ENCODE data around the gene MPDZ. TPM values are rescaled to one million over a fixed set of nuclear protein-coding genes. Genes with fewer than 3 reads are reported as not detected.

MPDZ gene
- total RNA-seq, 1 donor from 2014 or later: 38.8 TPM

DNA sequence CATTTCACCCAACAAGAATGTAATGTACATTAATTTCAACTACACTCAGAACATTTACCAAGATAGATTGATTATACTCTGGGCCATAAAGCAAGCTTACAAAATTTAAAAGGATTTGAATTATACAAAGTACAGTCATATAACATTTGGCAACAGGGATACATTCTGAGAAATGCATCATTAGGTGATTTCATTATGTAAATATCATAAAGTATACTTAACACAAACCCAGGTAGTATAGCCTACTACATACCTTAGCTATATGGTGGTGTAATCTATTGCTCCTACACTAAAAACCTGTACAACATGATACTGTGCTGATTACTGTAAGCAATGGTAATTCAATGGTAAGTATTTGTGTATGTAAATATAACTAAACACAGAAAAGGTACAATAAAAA, 202.9 kb downstream of the MPDZ start:
- Histone ChIP-seq H3K4me3 (no peak overlapping the region), H3K36me3 (no peaks in the 10 kb centered on the region), H3K27ac (no peak overlapping the region), H3K27me3 (no peaks in the 10 kb centered on the region), H3K4me1 (no peaks in the 10 kb centered on the region), H3K9me3 (no peaks in the 10 kb centered on the region)
- intact Hi-C loops (cut with DNase I): no loop called here
- TF ChIP-seq POLR2A (IDR thresholded peaks at IDR 0.05): no peak
- no peak for TF ChIP-seq CTCF (IDR thresholded peaks at IDR 0.05)
- no peak for TF ChIP-seq POLR2AphosphoS5 (IDR thresholded peaks at IDR 0.05; ENCODE audit: insufficient read depth in 1 of 2, low read depth in 1 of 2)
- DNase-seq (ENCODE audit: extremely low spot score in 2 of 2): no peak

- TF ChIP-seq CTCF (IDR thresholded peaks at IDR 0.05) (no peak), POLR2A (IDR thresholded peaks at IDR 0.05) (no peak), POLR2AphosphoS5 (IDR thresholded peaks at IDR 0.05; ENCODE audit: insufficient read depth in 1 of 2, low read depth in 1 of 2) (no peak)
- H3K4me3 ChIP-seq: no peak overlapping the region
- no peaks in the 10 kb centered on the region for H3K4me1 ChIP-seq
- H3K27me3 ChIP-seq: no peaks in the 10 kb centered on the region
- no peak for DNase-seq (ENCODE audit: extremely low spot score in 2 of 2)
- H3K36me3 ChIP-seq: no peaks in the 10 kb centered on the region
- H3K9me3 ChIP-seq: no peaks in the 10 kb centered on the region
- intact Hi-C loops (cut with DNase I): no loop called here
- H3K27ac ChIP-seq: no peak overlapping the region
These were observed 207.6 kb downstream of the MPDZ start for GRCh38 chr9:13071921-13072320.

GRCh38 chr9:13070612-13071595, 208.6 kb downstream of the MPDZ start:
- no peaks in the 10 kb centered on the region for H3K9me3 ChIP-seq
- H3K36me3 ChIP-seq: no peaks in the 10 kb centered on the region
- H3K27ac ChIP-seq: no peak overlapping the region
- H3K27me3 ChIP-seq: no peaks in the 10 kb centered on the region
- intact Hi-C loops (cut with DNase I): no loop called here
- H3K4me1 ChIP-seq: no peaks in the 10 kb centered on the region
- no peak for TF ChIP-seq CTCF (IDR thresholded peaks at IDR 0.05)
- no peak for TF ChIP-seq POLR2AphosphoS5 (IDR thresholded peaks at IDR 0.05; ENCODE audit: insufficient read depth in 1 of 2, low read depth in 1 of 2)
- TF ChIP-seq POLR2A (IDR thresholded peaks at IDR 0.05): no peak
- no peak for DNase-seq (ENCODE audit: extremely low spot score in 2 of 2)
- no peak overlapping the region for H3K4me3 ChIP-seq

- H3K27me3 ChIP-seq: no peaks in the 10 kb centered on the region
- H3K36me3 ChIP-seq: no peaks in the 10 kb centered on the region
- H3K4me3 ChIP-seq: no peak overlapping the region
- intact Hi-C loops (cut with DNase I): no loop called here
- H3K27ac ChIP-seq: no peak overlapping the region
- H3K4me1 ChIP-seq: no peaks in the 10 kb centered on the region
- no peaks in the 10 kb centered on the region for H3K9me3 ChIP-seq
- TF ChIP-seq POLR2A (IDR thresholded peaks at IDR 0.05) (no peak), CTCF (IDR thresholded peaks at IDR 0.05) (no peak), POLR2AphosphoS5 (IDR thresholded peaks at IDR 0.05; ENCODE audit: insufficient read depth in 1 of 2, low read depth in 1 of 2) (no peak)
- no peak for DNase-seq (ENCODE audit: extremely low spot score in 2 of 2)
These were observed 210.0 kb downstream of the MPDZ start for GRCh38 chr9:13069498-13069897.

- TF ChIP-seq CTCF (IDR thresholded peaks at IDR 0.05) (no peak), POLR2A (IDR thresholded peaks at IDR 0.05) (no peak), POLR2AphosphoS5 (IDR thresholded peaks at IDR 0.05; ENCODE audit: insufficient read depth in 1 of 2, low read depth in 1 of 2) (no peak)
- intact Hi-C loops (cut with DNase I): no loop called here
These were observed 214.8 kb downstream of the MPDZ start for GRCh38 chr9:13064676-13065075.

More at GRCh38 chr9:13064676-13065075, 214.8 kb downstream of the MPDZ start:
- no peaks in the 10 kb centered on the region for H3K9me3 ChIP-seq
- no peaks in the 10 kb centered on the region for H3K36me3 ChIP-seq
- H3K4me3 ChIP-seq: no peak overlapping the region
- no peak overlapping the region for H3K27ac ChIP-seq
- no peak for DNase-seq (ENCODE audit: extremely low spot score in 2 of 2)
- H3K27me3 ChIP-seq: no peaks in the 10 kb centered on the region
- H3K4me1 ChIP-seq: no peaks in the 10 kb centered on the region
